Small intestine (tissue), 7 donors: Measurements from ENCODE around the gene IL13RA2. TPM values are rescaled to one million over a fixed set of nuclear protein-coding genes. Genes with fewer than 3 reads are reported as not detected.

Experiments
- DNase-seq, 2 donors: peaks; one replicate each; pipeline versions ENCODE4 v3.0.0 to v3.0.0-alpha.2; 2013
- FAIRE-seq: peaks from 2 replicates; lab custom pipeline; 2012; peaks lifted over from hg19 to GRCh38; lab: Jason Lieb, UNC
- H3K27ac ChIP-seq, 3 donors: one replicate each; pipeline ENCODE4 v1.5.1; 2013; ENCODE audit warnings: low read length in 2 of 3, mild to moderate bottlenecking in 2 of 3, control low read depth in 1 of 3, inconsistent platforms in 1 of 3, low read depth in 1 of 3, moderate library complexity in 1 of 3
- H3K27me3 ChIP-seq, 3 donors: one replicate each; pipeline ENCODE4 v1.6.1; 2013; ENCODE audit warnings: low read length in 3 of 3, inconsistent platforms in 1 of 3; ENCODE audit not compliant: control insufficient read depth in 3 of 3, insufficient read depth in 3 of 3
- H3K36me3 ChIP-seq, 3 donors: one replicate each; pipeline ENCODE4 v1.6.1; 2013; ENCODE audit warnings: low read length in 3 of 3, inconsistent platforms in 1 of 3, low read depth in 1 of 3, mild to moderate bottlenecking in 1 of 3, moderate library complexity in 1 of 3; ENCODE audit not compliant: control insufficient read depth in 3 of 3, insufficient read depth in 2 of 3
- H3K4me1 ChIP-seq, 3 donors: one replicate each; pipeline ENCODE4 v1.6.1; 2013; ENCODE audit warnings: low read length in 2 of 3, inconsistent platforms in 1 of 3, low read depth in 1 of 3, mild to moderate bottlenecking in 1 of 3, moderate library complexity in 1 of 3; ENCODE audit not compliant: control insufficient read depth in 3 of 3, insufficient read depth in 2 of 3
- H3K4me3 ChIP-seq, 3 donors: one replicate each; pipeline ENCODE4 v1.5.1; 2013; ENCODE audit warnings: low read length in 3 of 3, control low read depth in 1 of 3, inconsistent platforms in 1 of 3, low read depth in 1 of 3, mild to moderate bottlenecking in 1 of 3, moderate library complexity in 1 of 3
- H3K9me3 ChIP-seq, 2 donors: one replicate each; pipeline ENCODE4 v1.6.1; 2013; ENCODE audit warnings: low read depth in 1 of 2, low read length in 1 of 2; ENCODE audit not compliant: control insufficient read depth in 2 of 2, insufficient read depth in 1 of 2
- WGBS, 3 donors: extraction: QIAGEN DNeasy Blood & Tissue Kit; methylation state at CpG; one replicate each; pipeline ENCODE4 v1.1.7; 2013; 5-methylcytosine and 5-hydroxymethylcytosine counted together
- polyA plus RNA-seq, 4 donors: library from polyadenylated mRNA; stranded (reverse) in 3 of 4; unstranded in 1 of 4; fragments of 200-250 nt in 3 of 4; fragments of 120-200 nt in 1 of 4; gene quantifications; one replicate each; pipeline versions ENCODE4 v1.2.1 to v1.2.3, GENCODE V29; 2013
- donor health status: healthy with polysubstance abuse.
- donor health status: control.
- donor health status: control.
- donor health status: Bipolar disorder and iron deficiency.
- donor health status: healthy.

The IL13RA2 gene
- polyA plus RNA-seq, 4 donors: 0.06 to 0.46 TPM; not detected in 2

- 72 to 92% (median 76%) methylated on average over 4 of the region's 4 CpGs for WGBS, 3 donors
- DNase-seq (no peak), FAIRE-seq (no peak)
- Histone ChIP-seq H3K9me3 (no peaks in the 10 kb centered on the region), H3K4me3 (no peak overlapping the region), H3K27me3 (no peaks in the 10 kb centered on the region), H3K27ac (no peak overlapping the region), H3K36me3 (no peaks in the 10 kb centered on the region), H3K4me1 (no peaks in the 10 kb centered on the region)
Observed at GRCh38 chrX:115040417-115040816, 23.0 kb upstream of the IL13RA2 start.

DNA sequence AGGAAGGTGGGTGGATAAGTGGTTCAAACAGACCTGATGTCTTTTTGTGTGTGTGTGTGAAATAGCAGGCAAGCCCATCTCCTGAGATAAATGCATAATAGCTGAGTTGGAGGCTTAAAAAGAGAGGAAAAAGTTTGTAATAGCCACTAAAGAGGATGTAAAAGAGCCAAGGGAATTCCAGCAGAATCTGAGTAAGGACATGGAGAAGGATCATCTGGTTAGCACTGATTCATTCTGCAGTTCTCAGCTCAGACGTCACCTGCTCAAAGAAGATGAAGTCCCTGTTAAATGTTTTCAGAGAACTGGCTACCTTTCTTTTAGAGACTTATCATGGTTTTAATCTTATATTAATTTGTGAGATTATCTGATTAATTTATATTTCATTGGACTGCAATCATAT is 21.0 kb upstream of the IL13RA2 start:
- H3K36me3 ChIP-seq: no peaks in the 10 kb centered on the region
- FAIRE-seq: no peak

GRCh38 chrX:115036029-115036428 is 18.6 kb upstream of the IL13RA2 start:
- Histone ChIP-seq H3K27ac (no peak overlapping the region), H3K9me3 (no peaks in the 10 kb centered on the region), H3K27me3 (no peaks in the 10 kb centered on the region), H3K4me3 (no peak overlapping the region), H3K4me1 (no peaks in the 10 kb centered on the region), H3K36me3 (no peaks in the 10 kb centered on the region)
- no peak for FAIRE-seq
- WGBS, 3 donors: 31 to 52% (median 36%) methylated on average over 1 of the region's 1 CpG
- DNase-seq: no peak

More for the DNA sequence above, 21.0 kb upstream of the IL13RA2 start:
- 31 to 69% (median 50%) methylated on average over 1 of the region's 1 CpG for WGBS, 3 donors
- Histone ChIP-seq H3K4me1 (no peaks in the 10 kb centered on the region), H3K9me3 (no peaks in the 10 kb centered on the region), H3K27ac (no peak overlapping the region), H3K4me3 (no peak overlapping the region), H3K27me3 (no peaks in the 10 kb centered on the region)
- DNase-seq: no peak

DNA sequence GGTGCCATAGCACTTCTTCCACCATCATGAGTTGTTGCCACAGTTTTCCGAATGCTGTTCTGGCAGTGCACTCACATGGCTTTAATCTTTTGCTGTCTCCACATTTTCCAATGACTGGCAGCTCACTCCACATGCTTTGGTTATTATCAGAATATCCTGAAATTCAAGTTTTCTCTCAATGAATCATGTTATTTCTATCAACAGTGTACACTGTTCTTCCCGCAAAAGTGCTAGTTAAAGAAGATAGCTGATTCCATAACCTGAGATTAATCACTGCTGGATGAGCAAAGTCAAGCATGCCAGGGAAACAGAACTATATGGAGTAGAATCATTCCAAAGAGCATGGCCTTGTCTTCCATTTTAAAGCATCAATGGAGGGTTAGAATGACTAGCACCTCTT is 14.6 kb upstream of the IL13RA2 start:
- Histone ChIP-seq H3K4me3 (no peak overlapping the region), H3K27me3 (no peaks in the 10 kb centered on the region), H3K36me3 (no peaks in the 10 kb centered on the region), H3K4me1 (no peaks in the 10 kb centered on the region), H3K27ac (no peak overlapping the region), H3K9me3 (no peaks in the 10 kb centered on the region)
- no peak for FAIRE-seq
- 83 to 93% (median 88%) methylated on average over 2 of the region's 2 CpGs for WGBS, 3 donors
- DNase-seq: no peak

DNA sequence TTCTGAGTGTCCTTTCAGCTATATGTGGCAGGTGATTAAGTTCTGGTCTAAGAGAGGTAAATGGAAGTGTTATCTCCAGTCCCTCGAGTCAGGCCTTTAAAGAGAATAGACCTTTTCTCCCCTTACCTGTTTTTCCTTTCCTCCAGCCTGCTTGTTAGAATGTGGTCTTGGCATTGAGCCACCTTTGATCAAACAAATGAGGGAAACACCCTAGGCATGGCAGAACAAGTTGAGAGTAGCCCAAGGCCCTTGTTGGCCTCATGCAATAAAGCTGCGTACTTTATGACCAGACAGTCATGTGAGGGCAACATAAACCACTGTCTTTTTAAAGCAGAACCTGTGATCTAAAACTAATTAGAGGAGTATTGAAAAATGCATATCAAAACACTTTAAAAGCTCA is 13.2 kb upstream of the IL13RA2 start:
- no peaks in the 10 kb centered on the region for H3K36me3 ChIP-seq
- no peaks in the 10 kb centered on the region for H3K4me1 ChIP-seq
- no peaks in the 10 kb centered on the region for H3K27me3 ChIP-seq
- H3K9me3 ChIP-seq: no peaks in the 10 kb centered on the region
- H3K4me3 ChIP-seq: no peak overlapping the region
- FAIRE-seq (no peak), DNase-seq (peak; percentile 51 to 61)
- 30 to 49% (median 32%) methylated on average over 2 of the region's 2 CpGs for WGBS, 3 donors
- no peak overlapping the region for H3K27ac ChIP-seq

- FAIRE-seq: no peak
- 27 to 41% (median 28%) methylated on average over 5 of the region's 5 CpGs for whole genome bisulfite sequencing, 3 donors
- Histone ChIP-seq H3K9me3 (no peaks in the 10 kb centered on the region), H3K27me3 (no peaks in the 10 kb centered on the region), H3K4me1 (no peaks in the 10 kb centered on the region), H3K36me3 (no peaks in the 10 kb centered on the region), H3K4me3 (no peak overlapping the region), H3K27ac (no peak overlapping the region)
- DNase-seq: no peak
Observed at GRCh38 chrX:115029869-115030570, 12.6 kb upstream of the IL13RA2 start.

DNA sequence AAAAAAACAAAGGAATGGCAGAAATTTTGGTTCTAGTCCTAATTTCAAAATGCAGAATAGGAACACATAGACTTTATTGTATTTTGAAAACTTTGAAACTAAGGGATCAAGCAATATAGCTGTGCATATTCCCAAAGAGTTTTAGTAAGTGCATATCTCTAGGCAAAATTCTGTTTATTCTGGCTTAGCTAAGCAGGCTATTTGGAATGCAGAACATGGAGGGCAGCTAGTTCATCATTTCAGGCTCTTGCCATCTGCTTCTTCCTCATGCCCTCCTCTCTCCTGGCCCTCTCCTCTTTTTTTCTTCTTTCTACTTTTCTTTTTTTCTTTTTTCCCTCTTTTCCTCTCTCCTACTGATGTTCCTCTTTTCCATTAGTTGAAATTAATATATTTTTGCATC is 12.0 kb upstream of the IL13RA2 start:
- Histone ChIP-seq H3K9me3 (no peaks in the 10 kb centered on the region), H3K4me3 (no peak overlapping the region), H3K36me3 (no peaks in the 10 kb centered on the region), H3K27me3 (no peaks in the 10 kb centered on the region), H3K27ac (no peak overlapping the region), H3K4me1 (no peaks in the 10 kb centered on the region)
- DNase-seq: no peak
- FAIRE-seq: no peak

- 82 to 85% (median 84%) methylated on average over 3 of the region's 3 CpGs for WGBS, 3 donors
Observed at GRCh38 chrX:115023811-115024210, 6.4 kb upstream of the IL13RA2 start.

DNA sequence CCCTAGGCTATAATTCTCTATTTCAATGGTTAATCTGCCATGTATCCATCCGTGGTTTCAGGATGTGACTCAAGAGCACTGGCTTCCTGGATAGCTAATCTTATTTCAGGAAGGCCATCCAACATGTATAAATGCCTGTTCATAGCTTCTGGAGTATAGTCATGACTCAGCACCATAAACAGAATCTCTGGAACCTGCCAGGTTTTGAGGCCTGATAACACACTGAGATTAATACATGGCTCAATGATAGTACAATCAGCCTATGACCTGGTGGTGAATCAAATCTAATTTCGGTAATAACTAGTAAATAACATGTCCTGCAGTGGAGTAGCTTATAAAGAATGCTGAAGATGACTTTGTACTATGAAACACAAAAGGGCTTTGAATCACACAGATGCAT is 5.7 kb upstream of the IL13RA2 start:
- Histone ChIP-seq H3K9me3 (no peaks in the 10 kb centered on the region), H3K36me3 (no peaks in the 10 kb centered on the region), H3K4me1 (no peaks in the 10 kb centered on the region), H3K27ac (no peak overlapping the region), H3K4me3 (no peak overlapping the region), H3K27me3 (no peaks in the 10 kb centered on the region)
- no peak for FAIRE-seq
- DNase-seq: peak; percentile 14 to 66
- WGBS, 3 donors: 13 to 22% (median 13%) methylated on average over 2 of the region's 2 CpGs

More at GRCh38 chrX:115023811-115024210, 6.4 kb upstream of the IL13RA2 start:
- FAIRE-seq: no peak
- Histone ChIP-seq H3K4me1 (no peaks in the 10 kb centered on the region), H3K27ac (no peak overlapping the region), H3K36me3 (no peaks in the 10 kb centered on the region), H3K4me3 (no peak overlapping the region), H3K27me3 (no peaks in the 10 kb centered on the region), H3K9me3 (no peaks in the 10 kb centered on the region)
- no peak for DNase-seq
